Stimulated activated CD8-positive, alpha-beta memory T cell treated with anti-CD3 and anti-CD28 coated beads, Interleukin-15, amount 100 ng/mL, for 1 hour (primary cell): ENCODE measurements around the gene MAPK11.

ENCODE experiments used
- DNase-seq: peaks from one replicate; pipeline ENCODE4 v3.0.0-alpha.2; 2020; ENCODE audit warnings: low read depth

The MAPK11 gene

DNA sequence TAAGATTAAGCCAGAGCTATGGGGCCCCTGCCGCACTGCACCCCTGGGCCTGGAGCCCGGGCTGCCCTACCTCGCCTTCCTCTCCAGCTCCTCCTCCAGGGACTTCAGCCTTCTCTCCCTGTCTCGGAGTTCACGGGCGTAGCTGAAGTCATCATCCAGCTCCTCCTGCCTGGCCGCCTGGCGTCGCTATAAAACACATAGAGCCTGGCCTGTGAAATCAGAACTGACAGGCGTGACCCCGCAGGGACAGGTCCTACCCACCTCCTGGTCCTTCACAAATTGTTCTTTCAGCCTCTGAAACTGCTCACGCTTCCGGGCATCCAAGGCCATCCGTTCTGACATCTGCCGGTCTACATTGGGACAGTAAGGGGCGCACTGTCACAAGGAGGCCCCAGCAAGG lies 46.1 kb downstream of the MAPK11 start:
- no peak for DNase-seq

DNA sequence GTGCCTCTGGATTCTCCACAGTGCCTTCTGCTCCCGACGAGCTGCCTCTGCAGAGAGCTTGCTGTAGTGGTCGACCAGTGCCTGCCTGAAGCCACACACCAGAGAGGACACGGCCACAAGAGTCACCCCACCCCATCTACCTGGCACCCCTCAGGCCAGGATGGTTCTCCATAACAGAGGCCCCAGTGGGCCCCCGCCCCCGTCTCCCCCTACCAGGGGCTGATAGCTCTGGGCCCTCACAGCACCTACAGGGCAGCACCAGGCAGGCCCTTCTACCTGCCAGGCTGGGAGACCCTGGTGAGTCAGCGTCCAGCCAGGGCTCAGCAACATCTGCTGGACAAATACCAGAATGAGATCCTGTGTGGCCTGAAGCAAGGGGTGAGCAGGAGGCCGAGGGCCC lies 47.7 kb downstream of the MAPK11 start:
- DNase-seq, result no peak

DNA sequence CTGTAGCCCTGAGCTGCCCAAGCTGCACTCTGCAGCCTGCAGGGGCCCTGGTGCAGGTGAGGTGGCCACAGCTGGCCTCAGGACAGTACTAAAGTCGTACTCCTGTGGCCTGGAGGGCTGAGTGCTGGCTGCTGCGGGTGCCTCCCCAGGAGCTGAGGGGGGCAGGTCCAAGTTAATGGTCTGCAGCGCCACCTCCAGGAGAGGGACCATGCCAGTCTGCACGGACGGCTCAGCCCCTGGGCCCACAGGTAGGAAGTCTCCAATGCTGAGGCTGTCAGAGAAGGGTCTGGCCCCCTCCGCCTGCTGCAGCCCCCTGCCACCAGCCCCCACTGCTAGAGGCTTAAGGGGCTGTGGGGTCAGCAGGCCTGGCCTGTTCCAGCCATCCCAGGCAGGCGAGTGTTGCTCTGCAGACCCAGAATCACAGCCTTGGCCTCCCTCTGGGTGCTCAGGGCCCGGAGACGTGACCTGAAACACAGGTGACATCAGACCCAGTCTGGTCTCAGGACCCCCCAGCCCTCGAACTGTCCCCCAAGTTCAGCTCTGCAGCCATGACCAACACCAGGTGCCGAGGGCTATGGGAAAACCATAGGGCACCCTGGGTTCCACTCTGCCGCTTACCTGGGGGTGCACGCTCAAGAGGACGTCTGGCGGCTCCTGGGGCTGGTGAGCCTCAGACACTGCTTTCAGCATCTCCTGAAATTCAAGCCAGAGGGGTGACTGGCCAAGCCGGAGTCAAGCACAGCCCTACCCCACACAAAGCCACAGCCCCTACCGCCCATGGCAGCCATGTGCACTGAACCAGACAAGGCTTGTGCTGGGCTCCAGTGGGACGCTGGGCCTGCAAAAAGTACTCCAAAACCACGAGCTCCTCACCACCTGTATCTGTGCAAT lies 48.5 kb downstream of the MAPK11 start:
- no peak for DNase-seq

DNA sequence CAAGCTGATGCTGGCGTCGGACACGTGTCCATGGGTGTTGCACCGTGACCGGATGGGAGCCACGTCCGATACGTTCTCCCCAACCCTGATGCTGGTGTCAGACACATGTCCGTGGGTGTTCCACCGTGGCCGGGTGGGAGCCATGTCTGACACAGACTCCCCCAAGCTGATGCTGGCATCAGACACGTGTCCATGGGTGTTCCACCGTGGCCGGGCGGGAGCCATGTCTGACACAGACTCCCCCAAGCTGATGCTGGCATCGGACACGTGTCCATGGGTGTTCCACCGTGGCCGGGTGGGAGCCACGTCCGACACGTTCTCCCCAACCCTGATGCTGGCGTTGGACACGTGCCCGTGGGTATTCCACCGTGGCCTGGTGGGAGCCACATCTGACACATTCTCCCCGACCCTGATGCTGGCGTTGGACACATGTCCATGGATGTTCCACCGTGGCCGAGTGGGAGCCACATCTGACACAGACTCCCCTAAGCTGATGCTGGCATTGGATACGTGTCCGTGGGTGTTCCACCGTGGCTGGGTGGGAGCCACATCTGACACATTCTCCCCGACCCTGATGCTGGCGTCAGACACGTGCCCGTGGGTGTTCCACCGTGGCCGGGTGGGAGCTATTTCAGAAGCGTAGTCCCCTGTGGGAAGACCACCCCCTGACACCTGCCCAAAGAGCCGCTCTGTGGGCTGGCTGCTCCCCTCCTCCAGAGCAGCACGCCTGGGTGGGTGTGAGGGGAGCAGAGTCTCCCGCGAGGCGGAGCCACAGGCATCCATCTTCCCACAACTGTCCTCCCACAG lies 49.4 kb downstream of the MAPK11 start:
- no peak for DNase-seq

DNA sequence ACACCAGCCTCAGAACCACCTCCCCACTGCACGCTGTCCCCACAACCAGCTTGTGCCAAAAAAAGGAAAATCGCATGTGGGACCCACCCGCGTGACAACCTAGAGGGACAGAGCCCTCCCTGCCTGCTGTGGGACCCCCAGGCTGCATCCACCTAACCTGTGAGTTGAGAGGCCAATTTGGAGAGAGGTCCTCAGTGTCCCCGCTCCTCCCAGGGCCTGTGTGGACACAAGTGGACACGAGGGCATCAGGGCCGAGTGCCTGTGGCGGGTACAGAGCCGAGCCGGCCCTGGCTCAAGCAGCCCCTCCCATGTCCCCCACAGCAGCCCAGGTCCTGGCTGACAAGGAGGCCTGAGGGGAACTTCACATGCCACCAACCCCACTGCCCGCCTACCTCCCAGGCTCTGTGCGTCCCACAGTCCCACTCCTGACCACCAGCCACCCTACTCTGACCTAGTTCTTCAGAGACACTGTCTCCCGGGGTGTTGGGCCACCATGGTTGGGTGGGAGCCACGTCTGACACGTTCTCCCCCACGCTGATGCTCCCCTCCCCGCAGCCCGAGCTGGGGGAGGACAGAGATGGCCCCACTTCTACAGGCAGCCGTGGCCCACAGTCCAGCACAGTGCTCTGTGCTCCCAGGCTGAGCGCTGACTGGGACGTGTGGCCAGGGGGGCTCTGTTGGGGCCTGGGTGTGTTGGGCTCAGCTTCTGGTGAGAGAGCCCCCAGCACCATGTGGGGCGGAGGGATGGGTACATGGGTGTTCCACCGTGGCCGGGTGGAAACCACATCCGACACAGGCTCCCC lies 50.2 kb downstream of the MAPK11 start:
- DNase-seq, result no peak

DNA sequence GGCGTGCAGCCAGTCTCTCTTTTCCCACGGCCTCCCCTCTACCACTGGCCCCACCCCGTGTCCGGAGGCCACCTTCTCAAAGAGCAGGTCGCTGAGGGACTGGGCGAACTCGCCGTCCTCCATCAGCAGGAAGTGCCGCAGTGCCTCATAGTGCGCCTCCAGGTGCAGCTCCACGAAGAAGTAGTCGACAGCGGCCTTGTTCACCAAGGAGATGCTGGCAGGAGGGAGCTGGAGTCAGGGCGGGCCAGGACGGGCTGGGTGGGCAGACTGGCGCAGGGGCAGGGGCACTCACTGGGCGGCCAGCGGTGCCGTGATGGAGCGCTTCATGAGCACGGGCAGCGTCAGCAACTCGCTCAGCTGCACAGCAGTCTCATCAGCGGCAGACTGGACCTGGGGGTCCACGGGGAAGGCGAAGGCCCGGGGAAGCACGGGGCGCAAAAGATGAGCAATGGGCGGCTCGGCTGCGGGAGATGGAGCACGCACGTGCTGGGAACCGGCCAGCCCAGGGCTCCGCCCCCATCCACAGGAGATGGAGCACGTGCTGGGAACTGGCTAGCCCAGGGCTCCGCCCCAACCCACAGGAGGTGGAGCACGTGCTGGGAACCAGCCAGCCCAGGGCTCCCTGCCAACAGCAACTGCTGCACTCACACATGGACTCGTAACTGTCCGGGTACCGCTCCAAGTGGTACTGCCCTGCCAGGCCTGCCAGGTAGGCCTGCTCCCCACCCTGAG lies 51.0 kb downstream of the MAPK11 start:
- no peak for DNase-seq

DNA sequence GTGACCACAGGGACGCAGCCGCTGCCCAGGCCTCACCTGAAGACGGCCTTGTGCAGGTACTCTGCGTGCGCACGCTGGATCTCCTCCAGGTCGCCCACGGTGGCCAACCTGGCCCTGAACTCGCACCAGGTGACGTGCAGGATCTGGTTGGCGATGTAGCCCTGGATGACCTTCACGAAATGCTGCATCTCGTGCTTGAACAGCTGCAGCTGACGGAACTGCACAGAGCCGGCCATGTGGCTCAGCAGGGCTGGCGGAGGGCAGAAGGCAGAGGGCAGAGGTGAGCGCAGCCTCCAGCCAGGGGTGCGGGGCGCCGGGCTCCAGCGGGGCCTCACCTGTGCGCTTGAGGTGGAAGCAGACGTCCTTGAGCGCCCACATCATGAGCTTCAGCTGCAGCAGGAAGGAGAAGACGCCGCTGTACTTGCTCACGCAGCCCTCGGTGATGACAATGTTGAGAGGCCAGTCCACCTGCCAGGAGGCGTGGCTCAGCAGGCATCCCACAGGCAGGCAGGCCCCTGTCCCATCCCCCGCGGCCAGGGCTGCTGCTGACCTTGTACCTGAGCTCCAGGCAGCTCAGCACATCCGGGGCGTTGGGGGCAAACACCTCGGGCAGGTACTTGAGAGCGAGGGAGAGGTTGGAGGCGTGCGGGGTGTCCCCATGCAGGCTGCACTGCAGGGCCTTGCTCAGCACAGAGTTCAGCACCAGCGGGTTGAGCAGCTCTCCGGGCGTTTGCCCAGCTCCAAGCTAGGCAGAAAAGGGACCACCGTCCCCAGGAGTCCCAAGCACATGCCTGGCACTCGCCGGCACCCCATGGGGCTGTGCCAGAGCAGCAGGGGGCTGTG lies 51.8 kb downstream of the MAPK11 start:
- no peak for DNase-seq

DNA sequence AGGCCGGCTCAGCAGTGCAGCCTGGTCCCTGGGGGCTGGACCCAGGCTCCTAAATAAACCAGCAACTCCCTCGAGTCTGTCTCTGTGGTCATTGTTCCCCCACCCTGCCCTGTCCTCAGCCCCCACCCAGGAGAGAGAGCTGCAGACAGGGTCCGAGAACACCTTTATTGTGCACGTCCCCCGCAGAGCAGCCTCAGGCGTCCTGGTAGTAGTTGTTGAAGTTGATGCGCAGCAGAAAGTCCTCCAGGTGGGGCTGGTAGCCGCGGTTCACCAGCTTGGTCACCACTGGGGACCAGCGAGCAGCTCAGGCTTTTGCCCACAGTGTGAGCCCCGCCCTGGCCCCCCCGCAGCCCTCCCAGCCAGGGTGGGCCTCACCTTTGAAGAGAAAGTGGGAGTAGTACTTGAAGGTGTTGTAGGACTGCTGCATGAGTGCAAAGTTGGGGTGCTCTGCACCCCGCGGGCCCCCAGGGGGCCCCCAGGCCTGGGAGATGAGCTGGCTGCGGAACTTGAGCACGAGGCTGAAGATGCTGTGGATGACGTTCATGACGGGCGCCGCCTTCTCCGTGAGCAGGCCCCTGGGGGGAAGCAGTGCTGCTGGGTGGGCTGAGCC lies 52.5 kb downstream of the MAPK11 start:
- no peak for DNase-seq

DNA sequence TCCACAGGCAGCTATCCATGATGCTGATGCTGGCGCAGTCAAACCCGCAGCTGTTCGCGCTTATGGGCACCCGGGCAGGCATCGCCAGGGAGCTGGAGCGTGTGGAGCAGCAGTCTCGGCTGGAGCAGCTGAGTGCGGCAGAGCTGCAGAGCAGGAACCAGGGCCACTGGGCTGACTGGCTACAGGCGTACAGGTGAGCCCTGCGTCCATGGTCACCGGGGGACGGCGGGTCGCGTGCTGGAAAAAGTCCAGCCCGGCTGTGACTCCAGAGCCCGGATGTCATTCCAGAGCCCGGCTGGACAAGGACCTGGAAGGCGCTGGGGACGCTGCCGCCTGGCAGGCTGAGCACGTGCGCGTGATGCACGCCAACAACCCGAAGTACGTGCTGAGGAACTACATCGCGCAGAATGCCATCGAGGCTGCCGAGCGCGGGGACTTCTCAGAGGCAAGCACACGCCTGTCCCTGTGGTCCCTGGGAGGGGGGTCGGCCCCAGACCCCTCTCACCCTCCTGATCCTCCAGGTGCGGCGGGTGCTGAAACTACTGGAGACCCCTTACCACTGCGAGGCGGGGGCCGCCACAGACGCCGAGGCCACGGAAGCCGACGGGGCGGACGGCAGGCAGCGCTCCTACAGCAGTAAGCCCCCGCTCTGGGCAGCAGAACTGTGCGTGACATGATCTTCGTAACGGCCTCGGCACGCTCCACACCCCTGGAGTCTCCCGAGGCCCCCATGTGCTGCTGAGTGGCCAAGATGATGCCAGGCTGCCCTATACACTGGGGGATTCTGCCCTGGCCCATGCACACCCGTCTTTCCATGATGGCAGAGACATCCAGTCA lies 53.3 kb downstream of the MAPK11 start:
- DNase-seq, result no peak

DNA sequence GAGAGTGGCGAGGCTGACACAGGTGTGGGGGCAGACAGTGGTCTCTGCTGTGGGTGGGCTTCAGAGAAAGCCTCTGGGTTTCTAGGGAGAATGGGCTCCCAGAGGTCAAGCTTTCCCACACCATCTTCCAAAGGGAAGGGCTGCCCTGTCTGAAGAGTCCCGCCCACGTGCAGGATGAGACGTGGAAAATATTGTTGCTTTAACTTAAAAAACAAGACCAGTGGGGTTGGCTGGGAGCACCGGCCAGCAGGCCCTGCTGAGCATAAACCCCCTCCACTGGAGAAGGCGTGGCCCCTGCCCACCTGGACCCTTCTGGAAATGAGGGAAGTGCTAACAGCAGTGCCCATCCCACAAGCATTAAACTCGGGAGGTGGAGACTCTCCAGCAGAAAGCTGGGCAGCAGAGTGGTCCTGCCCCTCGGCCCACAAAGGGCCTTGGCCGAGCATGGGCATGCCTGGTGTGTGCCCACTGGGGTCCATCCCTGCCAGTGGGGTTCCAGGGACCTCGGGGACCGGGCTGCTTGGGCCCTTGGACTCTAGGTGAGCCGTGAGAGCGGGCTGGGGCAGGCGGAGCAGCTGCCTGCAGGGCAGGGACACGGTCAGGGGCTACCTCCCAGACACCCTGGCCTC lies 54.0 kb downstream of the MAPK11 start:
- no peak for DNase-seq

DNA sequence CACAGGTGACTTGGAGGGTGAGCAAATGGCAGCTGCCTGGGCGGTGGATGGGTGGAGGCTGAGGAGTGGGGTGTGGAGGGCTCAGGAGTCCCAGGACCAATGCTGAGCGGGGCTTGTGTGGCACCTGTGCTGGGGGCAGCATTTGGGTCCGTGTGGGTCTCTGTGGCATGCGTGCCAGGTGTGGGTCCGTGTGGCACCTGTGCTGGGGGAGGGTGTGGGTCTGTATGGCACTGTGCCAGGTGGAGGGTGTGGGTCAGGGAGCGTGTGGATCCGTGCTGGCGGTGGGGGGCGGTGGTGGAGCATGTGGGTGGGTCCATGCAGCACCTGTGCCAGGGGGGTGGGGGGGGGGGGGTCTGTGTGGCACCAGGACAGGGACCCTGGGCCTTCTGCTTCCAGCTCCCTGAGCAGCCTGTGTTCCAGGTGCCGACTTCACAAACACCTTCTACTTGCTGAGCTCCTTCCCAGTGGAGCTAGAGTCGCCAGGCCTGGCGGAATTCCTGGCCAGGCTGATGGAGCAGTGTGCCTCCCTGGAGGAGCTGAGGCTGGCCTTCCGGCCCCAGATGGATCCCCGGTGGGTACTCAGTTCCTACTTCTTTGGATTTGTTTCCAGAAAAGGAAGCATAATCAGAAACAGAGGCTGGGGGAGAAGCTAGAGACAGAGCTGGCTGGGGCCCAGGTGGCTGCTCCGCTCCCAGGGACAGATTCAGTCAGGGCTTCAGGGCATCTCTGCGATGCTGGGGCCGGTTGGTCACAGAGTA lies 54.7 kb downstream of the MAPK11 start:
- DNase-seq, result no peak
